ENCODE measurements around the gene CD9. TPM values are rescaled to one million over a fixed set of nuclear protein-coding genes. Genes with fewer than 3 reads are reported as not detected.
A peak's percentile ranks its signal among the peaks of the same experiment; 100 is the strongest.

The CD9 gene
- polyA plus RNA-seq, 1 donor = 204 TPM

- Histone ChIP-seq H3K4me1 (ENCODE audit: control insufficient read depth, insufficient read depth, low read length) (peaks cover 3% of the 10 kb centered on the region), H3K36me3 (ENCODE audit: control insufficient read depth, insufficient read depth, low read length) (no peaks in the 10 kb centered on the region), H3K27me3 (ENCODE audit: control insufficient read depth, insufficient read depth, low read length) (no peaks in the 10 kb centered on the region), H3K27ac (ENCODE audit: low read length) (no peak overlapping the region), H3K4me3 (ENCODE audit: low read length) (no peak overlapping the region), H3K9me3 (ENCODE audit: control insufficient read depth, low read depth, low read length) (no peaks in the 10 kb centered on the region)
- WGBS (ENCODE audit: insufficient coverage, low lambda C conversion rate) = no CpG with 5 or more reads among the region's 11 CpGs
- no peak for DNase-seq
These were observed 64.3 kb downstream of the CD9 start for GRCh38 chr12:6264402-6265037.

- H3K27ac ChIP-seq (ENCODE audit: low read length) = no peak overlapping the region
- H3K4me1 ChIP-seq (ENCODE audit: control insufficient read depth, insufficient read depth, low read length) = peaks cover 3% of the 10 kb centered on the region
- no peak for DNase-seq
- WGBS (ENCODE audit: insufficient coverage, low lambda C conversion rate) = 100% methylated on average over 1 of the region's 2 CpGs
- no peaks in the 10 kb centered on the region for H3K27me3 ChIP-seq (ENCODE audit: control insufficient read depth, insufficient read depth, low read length)
- H3K9me3 ChIP-seq (ENCODE audit: control insufficient read depth, low read depth, low read length) = no peaks in the 10 kb centered on the region
- no peak overlapping the region for H3K4me3 ChIP-seq (ENCODE audit: low read length)
- H3K36me3 ChIP-seq (ENCODE audit: control insufficient read depth, insufficient read depth, low read length) = no peaks in the 10 kb centered on the region
These were observed 64.8 kb downstream of the CD9 start for GRCh38 chr12:6265038-6265405.

GRCh38 chr12:6266541-6266966 lies 66.4 kb downstream of the CD9 start:
- H3K4me1 ChIP-seq (ENCODE audit: control insufficient read depth, insufficient read depth, low read length) = peaks cover 3% of the 10 kb centered on the region
- no peaks in the 10 kb centered on the region for H3K27me3 ChIP-seq (ENCODE audit: control insufficient read depth, insufficient read depth, low read length)
- no peak overlapping the region for H3K4me3 ChIP-seq (ENCODE audit: low read length)
- no peak for DNase-seq
- H3K27ac ChIP-seq (ENCODE audit: low read length) = no peak overlapping the region
- no CpG with 5 or more reads among the region's 7 CpGs for WGBS (ENCODE audit: insufficient coverage, low lambda C conversion rate)
- no peaks in the 10 kb centered on the region for H3K36me3 ChIP-seq (ENCODE audit: control insufficient read depth, insufficient read depth, low read length)
- H3K9me3 ChIP-seq (ENCODE audit: control insufficient read depth, low read depth, low read length) = no peaks in the 10 kb centered on the region

- H3K4me3 ChIP-seq (ENCODE audit: low read length) = no peak overlapping the region
- DNase-seq = no peak
These were observed 66.9 kb downstream of the CD9 start for GRCh38 chr12:6266971-6267721.

GRCh38 chr12:6268484-6269157 lies 68.4 kb downstream of the CD9 start:
- no peak for DNase-seq
- Histone ChIP-seq H3K27ac (ENCODE audit: low read length) (no peak overlapping the region), H3K27me3 (ENCODE audit: control insufficient read depth, insufficient read depth, low read length) (no peaks in the 10 kb centered on the region), H3K9me3 (ENCODE audit: control insufficient read depth, low read depth, low read length) (no peaks in the 10 kb centered on the region), H3K36me3 (ENCODE audit: control insufficient read depth, insufficient read depth, low read length) (no peaks in the 10 kb centered on the region), H3K4me1 (ENCODE audit: control insufficient read depth, insufficient read depth, low read length) (peaks cover 9% of the 10 kb centered on the region), H3K4me3 (ENCODE audit: low read length) (no peak overlapping the region)
- no CpG with 5 or more reads among the region's 10 CpGs for WGBS (ENCODE audit: insufficient coverage, low lambda C conversion rate)

More at GRCh38 chr12:6266971-6267721, 66.9 kb downstream of the CD9 start:
- peaks cover 3% of the 10 kb centered on the region for H3K4me1 ChIP-seq (ENCODE audit: control insufficient read depth, insufficient read depth, low read length)
- 100% methylated on average over 1 of the region's 12 CpGs for WGBS (ENCODE audit: insufficient coverage, low lambda C conversion rate)
- no peaks in the 10 kb centered on the region for H3K36me3 ChIP-seq (ENCODE audit: control insufficient read depth, insufficient read depth, low read length)
- no peak overlapping the region for H3K27ac ChIP-seq (ENCODE audit: low read length)
- H3K27me3 ChIP-seq (ENCODE audit: control insufficient read depth, insufficient read depth, low read length) = no peaks in the 10 kb centered on the region
- H3K9me3 ChIP-seq (ENCODE audit: control insufficient read depth, low read depth, low read length) = no peaks in the 10 kb centered on the region

- peaks cover 8% of the 10 kb centered on the region for H3K4me1 ChIP-seq (ENCODE audit: control insufficient read depth, insufficient read depth, low read length)
- H3K36me3 ChIP-seq (ENCODE audit: control insufficient read depth, insufficient read depth, low read length) = no peaks in the 10 kb centered on the region
- no peaks in the 10 kb centered on the region for H3K9me3 ChIP-seq (ENCODE audit: control insufficient read depth, low read depth, low read length)
- no peaks in the 10 kb centered on the region for H3K27me3 ChIP-seq (ENCODE audit: control insufficient read depth, insufficient read depth, low read length)
- no peak for DNase-seq
- no peak overlapping the region for H3K4me3 ChIP-seq (ENCODE audit: low read length)
- WGBS (ENCODE audit: insufficient coverage, low lambda C conversion rate) = no CpG with 5 or more reads among the region's 16 CpGs
- H3K27ac ChIP-seq (ENCODE audit: low read length) = no peak overlapping the region
These were observed 69.8 kb downstream of the CD9 start for GRCh38 chr12:6269986-6270385.

- no peaks in the 10 kb centered on the region for H3K27me3 ChIP-seq (ENCODE audit: control insufficient read depth, insufficient read depth, low read length)
- no peaks in the 10 kb centered on the region for H3K36me3 ChIP-seq (ENCODE audit: control insufficient read depth, insufficient read depth, low read length)
- H3K27ac ChIP-seq (ENCODE audit: low read length) = no peak overlapping the region
- H3K4me1 ChIP-seq (ENCODE audit: control insufficient read depth, insufficient read depth, low read length) = peaks cover 8% of the 10 kb centered on the region
- H3K4me3 ChIP-seq (ENCODE audit: low read length) = no peak overlapping the region
- DNase-seq = no peak
- H3K9me3 ChIP-seq (ENCODE audit: control insufficient read depth, low read depth, low read length) = no peaks in the 10 kb centered on the region
- no CpG with 5 or more reads among the region's 8 CpGs for WGBS (ENCODE audit: insufficient coverage, low lambda C conversion rate)
These were observed 71.1 kb downstream of the CD9 start for GRCh38 chr12:6271281-6271680.

GRCh38 chr12:6272300-6273204 lies 72.4 kb downstream of the CD9 start:
- Histone ChIP-seq H3K27ac (ENCODE audit: low read length) (no peak overlapping the region), H3K9me3 (ENCODE audit: control insufficient read depth, low read depth, low read length) (no peaks in the 10 kb centered on the region)
- 40% methylated on average over 1 of the region's 12 CpGs for WGBS (ENCODE audit: insufficient coverage, low lambda C conversion rate)

GRCh38 chr12:6273205-6273540 lies 73.0 kb downstream of the CD9 start:
- WGBS (ENCODE audit: insufficient coverage, low lambda C conversion rate) = no CpG with 5 or more reads among the region's 4 CpGs
- H3K27me3 ChIP-seq (ENCODE audit: control insufficient read depth, insufficient read depth, low read length) = no peaks in the 10 kb centered on the region

More at GRCh38 chr12:6272300-6273204, 72.4 kb downstream of the CD9 start:
- no peaks in the 10 kb centered on the region for H3K27me3 ChIP-seq (ENCODE audit: control insufficient read depth, insufficient read depth, low read length)
- H3K4me3 ChIP-seq (ENCODE audit: low read length) = no peak overlapping the region
- no peaks in the 10 kb centered on the region for H3K36me3 ChIP-seq (ENCODE audit: control insufficient read depth, insufficient read depth, low read length)
- H3K4me1 ChIP-seq (ENCODE audit: control insufficient read depth, insufficient read depth, low read length) = peaks cover 15% of the 10 kb centered on the region
- DNase-seq = peak in 1 of 2 donors; percentile 19

More at GRCh38 chr12:6273205-6273540, 73.0 kb downstream of the CD9 start:
- DNase-seq = peak in 1 of 2 donors; percentile 7
- no peak overlapping the region for H3K4me3 ChIP-seq (ENCODE audit: low read length)
- no peaks in the 10 kb centered on the region for H3K9me3 ChIP-seq (ENCODE audit: control insufficient read depth, low read depth, low read length)
- H3K4me1 ChIP-seq (ENCODE audit: control insufficient read depth, insufficient read depth, low read length) = peaks cover 21% of the 10 kb centered on the region
- H3K36me3 ChIP-seq (ENCODE audit: control insufficient read depth, insufficient read depth, low read length) = no peaks in the 10 kb centered on the region
- H3K27ac ChIP-seq (ENCODE audit: low read length) = no peak overlapping the region
